ENCODE data around the gene SSR4.

The SSR4 gene

DNA sequence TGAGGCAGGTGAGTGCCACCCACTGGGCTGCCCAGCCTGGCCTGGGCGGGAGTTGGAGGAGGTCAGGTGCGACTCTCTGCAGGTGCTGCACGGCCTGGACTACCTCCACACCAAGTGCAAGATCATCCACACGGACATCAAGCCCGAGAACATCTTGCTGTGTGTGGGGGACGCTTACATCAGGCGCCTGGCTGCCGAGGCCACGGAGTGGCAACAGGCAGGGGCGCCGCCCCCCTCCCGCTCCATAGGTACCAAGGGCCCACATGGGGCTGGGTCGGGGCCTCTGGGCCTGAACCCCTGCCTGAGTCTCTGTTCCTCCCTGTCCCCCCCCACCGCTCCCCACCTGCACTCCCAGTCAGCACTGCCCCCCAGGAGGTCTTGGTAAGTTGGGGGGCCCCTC, 11.6 kb upstream of the SSR4 start:
- H3K27me3 ChIP-seq (replicated peaks), result no peaks in the 10 kb centered on the region
- DNase-seq, result no peak
- TF ChIP-seq, protein P1, sequence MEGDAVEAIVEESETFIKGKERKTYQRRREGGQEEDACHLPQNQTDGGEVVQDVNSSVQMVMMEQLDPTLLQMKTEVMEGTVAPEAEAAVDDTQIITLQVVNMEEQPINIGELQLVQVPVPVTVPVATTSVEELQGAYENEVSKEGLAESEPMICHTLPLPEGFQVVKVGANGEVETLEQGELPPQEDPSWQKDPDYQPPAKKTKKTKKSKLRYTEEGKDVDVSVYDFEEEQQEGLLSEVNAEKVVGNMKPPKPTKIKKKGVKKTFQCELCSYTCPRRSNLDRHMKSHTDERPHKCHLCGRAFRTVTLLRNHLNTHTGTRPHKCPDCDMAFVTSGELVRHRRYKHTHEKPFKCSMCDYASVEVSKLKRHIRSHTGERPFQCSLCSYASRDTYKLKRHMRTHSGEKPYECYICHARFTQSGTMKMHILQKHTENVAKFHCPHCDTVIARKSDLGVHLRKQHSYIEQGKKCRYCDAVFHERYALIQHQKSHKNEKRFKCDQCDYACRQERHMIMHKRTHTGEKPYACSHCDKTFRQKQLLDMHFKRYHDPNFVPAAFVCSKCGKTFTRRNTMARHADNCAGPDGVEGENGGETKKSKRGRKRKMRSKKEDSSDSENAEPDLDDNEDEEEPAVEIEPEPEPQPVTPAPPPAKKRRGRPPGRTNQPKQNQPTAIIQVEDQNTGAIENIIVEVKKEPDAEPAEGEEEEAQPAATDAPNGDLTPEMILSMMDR (IDR thresholded peaks at IDR 0.05; ENCODE audit: low read depth, low read length, missing control alignments), result no peak
- no peak overlapping the region for H3K4me3 ChIP-seq (ENCODE audit: low read depth, low read length)
- in situ Hi-C loops (cut with HindIII; ENCODE audit: low pct_ligation_motif_present, low sequenced_read_pairs), result no loop called here
- H3K36me3 ChIP-seq (replicated peaks), result no peaks in the 10 kb centered on the region
- no peak overlapping the region for H3K27ac ChIP-seq

DNA sequence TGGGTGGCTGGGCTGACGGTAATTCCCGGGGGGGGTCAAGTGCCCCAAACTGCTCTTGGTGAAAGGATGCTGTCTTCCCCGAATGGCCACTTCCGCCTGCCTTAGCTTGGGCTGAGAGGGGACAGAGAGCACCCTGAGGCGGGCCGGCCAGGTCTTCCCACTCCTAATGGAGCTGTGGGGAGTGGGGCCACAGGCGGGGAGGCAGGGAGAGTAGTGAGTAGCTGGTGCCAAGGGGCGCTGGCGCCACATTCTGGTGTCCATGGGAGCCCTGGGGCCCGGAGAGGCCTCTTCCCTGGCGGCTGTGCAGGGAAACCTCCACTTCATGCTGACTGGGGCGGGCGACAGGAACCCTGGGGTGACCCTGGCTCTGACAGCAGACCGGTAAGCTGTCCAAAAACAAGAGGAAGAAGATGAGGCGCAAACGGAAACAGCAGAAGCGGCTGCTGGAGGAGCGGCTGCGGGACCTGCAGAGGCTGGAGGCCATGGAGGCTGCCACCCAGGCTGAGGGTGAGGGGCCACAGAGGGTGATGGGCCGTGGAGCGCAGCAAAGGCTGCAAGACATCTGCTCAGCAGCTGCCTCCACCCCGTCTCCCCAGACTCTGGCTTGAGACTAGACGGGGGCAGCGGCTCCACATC, 11.0 kb upstream of the SSR4 start:
- Histone ChIP-seq H3K4me3 (ENCODE audit: low read depth, low read length) (no peak overlapping the region), H3K27ac (no peak overlapping the region), H3K27me3 (replicated peaks) (no peaks in the 10 kb centered on the region), H3K36me3 (replicated peaks) (no peaks in the 10 kb centered on the region)
- DNase-seq, result no peak
- TF ChIP-seq, protein P1 (IDR thresholded peaks at IDR 0.05; ENCODE audit: low read depth, low read length, missing control alignments), result no peak
- in situ Hi-C loops (cut with HindIII; ENCODE audit: low pct_ligation_motif_present, low sequenced_read_pairs), result no loop called here

DNA sequence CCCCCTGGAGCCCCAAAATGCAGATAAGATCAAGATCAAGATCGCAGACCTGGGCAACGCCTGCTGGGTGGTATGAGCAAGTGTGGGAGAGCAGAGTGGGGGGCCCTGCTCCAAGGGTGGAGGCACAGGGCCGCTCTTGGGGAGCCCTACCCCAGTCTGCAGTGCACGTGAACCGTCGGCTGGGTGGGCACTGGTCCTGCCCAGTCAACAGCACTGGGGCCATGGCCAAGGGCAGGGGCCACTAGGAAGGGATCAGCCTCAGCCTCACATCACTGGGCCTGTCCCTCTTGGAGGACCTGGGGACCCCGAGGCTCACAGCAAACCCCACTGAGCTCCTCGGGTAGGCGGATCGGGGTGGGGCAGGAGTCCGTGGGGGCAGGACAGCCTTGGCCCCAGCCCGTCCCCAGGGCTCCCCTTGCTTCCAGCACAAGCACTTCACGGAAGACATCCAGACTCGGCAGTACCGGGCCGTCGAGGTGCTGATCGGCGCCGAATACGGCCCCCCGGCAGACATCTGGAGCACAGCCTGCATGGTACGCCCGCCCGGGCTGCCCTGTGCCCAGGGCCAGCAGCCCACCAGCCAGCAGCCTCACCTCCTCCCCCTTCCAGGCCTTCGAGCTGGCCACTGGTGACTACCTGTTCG, 10.0 kb upstream of the SSR4 start:
- H3K4me3 ChIP-seq (ENCODE audit: low read depth, low read length), result no peak overlapping the region
- TF ChIP-seq, protein P1 (IDR thresholded peaks at IDR 0.05; ENCODE audit: low read depth, low read length, missing control alignments), result no peak
- no peaks in the 10 kb centered on the region for H3K36me3 ChIP-seq (replicated peaks)
- H3K27me3 ChIP-seq (replicated peaks), result no peaks in the 10 kb centered on the region
- DNase-seq, result no peak
- no peak overlapping the region for H3K27ac ChIP-seq
- in situ Hi-C loops (cut with HindIII; ENCODE audit: low pct_ligation_motif_present, low sequenced_read_pairs), result no loop called here

DNA sequence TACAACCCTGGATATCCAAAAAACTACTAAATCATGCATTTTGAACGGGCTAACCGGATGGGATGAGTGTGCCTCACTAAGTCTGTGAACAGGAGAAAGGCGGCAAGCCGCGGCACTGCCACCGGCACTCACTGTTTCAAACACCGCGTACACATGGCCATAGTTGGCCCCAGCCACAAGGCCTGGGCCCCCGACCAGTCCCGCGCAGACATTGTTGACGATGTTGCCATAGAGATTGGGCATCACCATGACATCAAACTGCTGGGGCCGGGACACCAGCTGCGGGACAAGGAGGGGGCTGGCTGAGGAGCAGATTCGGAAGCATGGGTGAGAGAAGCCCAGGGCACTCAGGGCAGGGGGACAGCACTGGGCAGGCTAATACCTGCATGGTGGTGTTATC, 7.8 kb upstream of the SSR4 start:
- Histone ChIP-seq H3K27ac (no peak overlapping the region), H3K4me3 (ENCODE audit: low read depth, low read length) (no peak overlapping the region), H3K27me3 (replicated peaks) (no peaks in the 10 kb centered on the region), H3K36me3 (replicated peaks) (peaks cover 2% of the 10 kb centered on the region)
- TF ChIP-seq, protein P1 (IDR thresholded peaks at IDR 0.05; ENCODE audit: low read depth, low read length, missing control alignments), result no peak
- in situ Hi-C loops (cut with HindIII; ENCODE audit: low pct_ligation_motif_present, low sequenced_read_pairs), result no loop called here
- no peak for DNase-seq

DNA sequence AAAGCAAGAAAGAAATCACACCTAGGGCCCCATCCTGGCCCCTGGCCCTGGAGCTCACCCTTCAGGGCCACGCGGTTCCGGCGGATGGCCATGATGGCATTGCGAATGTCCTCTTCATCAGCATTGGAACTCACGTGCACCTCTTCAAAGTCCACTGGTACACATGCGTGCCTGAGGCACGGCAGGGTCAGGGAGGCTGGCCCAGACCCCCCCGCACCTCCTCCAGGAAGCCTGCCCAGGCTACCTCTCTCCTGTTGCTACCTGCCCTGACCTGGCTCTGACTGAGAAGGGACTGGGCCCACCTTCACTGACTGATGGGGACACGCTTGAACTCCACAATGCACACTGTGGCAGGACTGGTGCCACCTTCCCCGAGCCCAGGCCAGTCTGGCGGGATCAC, 4.8 kb upstream of the SSR4 start:
- no peak for DNase-seq
- TF ChIP-seq, protein P1 (IDR thresholded peaks at IDR 0.05; ENCODE audit: low read depth, low read length, missing control alignments), result no peak
- H3K27ac ChIP-seq, result no peak overlapping the region
- in situ Hi-C loops (cut with HindIII; ENCODE audit: low pct_ligation_motif_present, low sequenced_read_pairs), result no loop called here
- H3K36me3 ChIP-seq (replicated peaks), result peaks cover 2% of the 10 kb centered on the region
- H3K4me3 ChIP-seq (ENCODE audit: low read depth, low read length), result no peak overlapping the region
- no peaks in the 10 kb centered on the region for H3K27me3 ChIP-seq (replicated peaks)
